ENCODE results near the gene CA12.
"Not testable (repeated sequence)": the region's sequence is repeated elsewhere in the genome, so short reads cannot be mapped to it uniquely, and the experiment has no call there.

Gene CA12

GRCh38 chr15:63381301-63382204 is at the start of gene CA12:
TSS of gene CA12 (minus strand) at chr15:63381846. CDS start at chr15:63381720, 126 bp downstream.
- in situ Hi-C loops (cut with HindIII; ENCODE audit: low pct_unique_long_range_greater_than_20kb, low sequenced_read_pairs) = no loop called here
- TF ChIP-seq JUND (IDR thresholded peaks at IDR 0.05; ENCODE audit: low read depth) = no peak
- peak; percentile 54 to 94 for DNase-seq (ENCODE audit: low read depth in 1 of 2, low spot score in 1 of 2)

DNA sequence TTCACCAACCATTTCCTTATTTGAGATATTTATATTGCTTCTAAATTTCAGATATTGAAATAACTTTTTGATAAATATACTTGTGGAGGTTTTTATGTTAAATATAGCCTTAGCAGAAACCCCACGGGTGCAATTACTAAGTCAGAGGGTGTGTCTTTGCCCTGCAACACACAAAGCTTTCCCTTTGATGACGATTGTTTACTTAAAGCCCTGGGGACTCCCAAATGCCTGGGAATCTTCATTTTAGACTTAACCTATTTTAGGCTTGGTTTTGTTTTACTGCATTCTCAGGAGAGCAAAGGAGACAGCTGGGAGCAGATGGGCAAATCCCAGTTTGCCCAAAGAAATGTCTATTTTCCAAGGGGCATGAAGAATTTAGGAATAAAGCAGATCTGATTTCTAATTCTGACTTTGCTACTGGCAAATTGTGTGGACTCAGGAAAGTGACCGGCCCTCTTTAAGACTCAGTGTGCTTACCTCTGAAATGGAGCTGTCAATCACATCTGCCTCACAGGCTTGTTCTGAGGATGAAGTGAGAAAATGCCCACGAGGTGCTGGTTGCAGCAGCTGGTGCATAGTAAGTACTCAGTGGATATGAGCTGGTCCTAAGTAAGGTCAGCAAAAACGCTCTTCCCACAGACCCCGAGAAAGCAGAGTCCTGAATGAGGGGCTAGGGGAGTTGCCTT is 49.3 kb upstream of the CA12 start:
- in situ Hi-C loops (cut with HindIII; ENCODE audit: low pct_unique_long_range_greater_than_20kb, low sequenced_read_pairs) = no loop called here
- no peak for TF ChIP-seq JUND (IDR thresholded peaks at IDR 0.05; ENCODE audit: low read depth)
- DNase-seq (ENCODE audit: low read depth in 1 of 2, low spot score in 1 of 2) = no peak

- in situ Hi-C loops (cut with HindIII; ENCODE audit: low pct_unique_long_range_greater_than_20kb, low sequenced_read_pairs) = no loop called here
- no peak for TF ChIP-seq JUND (IDR thresholded peaks at IDR 0.05; ENCODE audit: low read depth)
- no peak for DNase-seq (ENCODE audit: low read depth in 1 of 2, low spot score in 1 of 2)
Measured at GRCh38 chr15:63426552-63426951, 44.9 kb upstream of the CA12 start.

DNA sequence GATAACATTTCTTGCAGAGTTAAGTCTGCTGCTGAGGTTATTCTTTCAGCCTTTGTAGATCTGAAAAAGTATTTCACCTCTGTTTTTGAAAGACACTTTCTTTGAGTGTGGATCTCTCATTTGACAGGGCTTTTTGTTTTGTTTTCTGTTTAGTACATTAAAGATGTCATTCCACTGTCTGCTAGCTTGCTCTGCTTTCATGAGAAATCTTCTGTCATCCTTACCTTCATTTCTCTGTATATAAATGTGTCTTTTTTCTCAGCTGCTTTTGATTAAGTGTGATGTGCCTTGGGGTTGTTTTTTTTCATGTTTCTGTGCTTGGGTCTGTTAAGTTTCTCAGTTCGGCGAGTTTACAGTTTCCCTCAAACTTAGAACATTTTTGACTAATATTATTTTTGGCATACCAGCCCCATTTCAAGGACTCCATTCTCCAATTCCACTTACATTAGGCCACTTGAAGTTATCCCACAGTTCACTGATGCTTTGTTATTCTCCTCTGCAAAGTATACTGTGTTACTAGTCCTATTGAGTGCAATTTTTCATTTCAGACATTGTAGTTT is 43.9 kb upstream of the CA12 start:
- DNase-seq (ENCODE audit: low read depth in 1 of 2, low spot score in 1 of 2) = no peak
- in situ Hi-C loops (cut with HindIII; ENCODE audit: low pct_unique_long_range_greater_than_20kb, low sequenced_read_pairs) = no loop called here
- TF ChIP-seq JUND (IDR thresholded peaks at IDR 0.05; ENCODE audit: low read depth) = no peak

GRCh38 chr15:63422891-63423590 is 41.4 kb upstream of the CA12 start:
- TF ChIP-seq JUND (IDR thresholded peaks at IDR 0.05; ENCODE audit: low read depth) = no peak
- in situ Hi-C loops (cut with HindIII; ENCODE audit: low pct_unique_long_range_greater_than_20kb, low sequenced_read_pairs) = no loop called here
- DNase-seq (ENCODE audit: low read depth in 1 of 2, low spot score in 1 of 2) = no peak

DNA sequence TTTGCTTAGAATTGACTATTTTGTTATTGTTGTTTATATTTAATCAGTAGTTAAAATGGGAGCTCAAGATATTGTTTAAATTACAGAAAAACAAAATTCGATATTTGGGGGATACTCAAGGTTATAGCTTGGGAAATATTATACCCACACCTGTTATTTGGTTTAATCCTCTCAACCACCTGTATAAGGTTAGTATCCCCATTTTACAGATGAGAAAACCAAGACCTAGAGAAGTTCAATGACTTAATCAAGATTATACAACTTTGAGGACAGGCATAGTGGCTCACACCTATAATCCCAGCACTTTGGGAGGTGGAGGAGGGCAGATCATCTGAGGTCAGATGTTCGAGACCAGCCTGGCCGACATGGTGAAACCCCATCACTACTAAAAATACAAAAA is 39.8 kb upstream of the CA12 start:
- DNase-seq (ENCODE audit: low read depth in 1 of 2, low spot score in 1 of 2) = no peak
- TF ChIP-seq JUND (IDR thresholded peaks at IDR 0.05; ENCODE audit: low read depth) = no peak
- in situ Hi-C loops (cut with HindIII; ENCODE audit: low pct_unique_long_range_greater_than_20kb, low sequenced_read_pairs) = no loop called here

DNA sequence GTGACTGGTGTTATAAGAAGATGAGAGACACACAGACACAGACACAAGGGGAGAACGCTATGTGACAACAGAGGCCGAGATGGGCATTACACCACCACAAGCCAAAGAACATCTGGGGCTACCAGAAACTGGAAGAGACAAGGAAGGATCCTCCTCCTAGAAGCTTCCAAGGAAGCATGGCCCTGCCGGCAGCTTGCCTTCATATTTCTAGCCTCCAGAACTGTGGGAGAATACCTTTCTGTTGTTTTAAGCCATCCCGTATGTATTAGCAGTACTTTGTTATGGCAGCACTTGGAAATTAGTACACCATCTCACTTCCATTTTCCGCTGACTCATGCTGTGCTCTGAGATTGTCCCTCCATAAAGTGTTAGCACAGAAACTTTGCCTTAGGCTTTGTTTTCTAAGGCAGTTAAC is 38.7 kb upstream of the CA12 start:
- no peak for TF ChIP-seq JUND (IDR thresholded peaks at IDR 0.05; ENCODE audit: low read depth)
- in situ Hi-C loops (cut with HindIII; ENCODE audit: low pct_unique_long_range_greater_than_20kb, low sequenced_read_pairs) = no loop called here
- DNase-seq (ENCODE audit: low read depth in 1 of 2, low spot score in 1 of 2) = peak in 1 of 2 experiments; percentile 56

DNA sequence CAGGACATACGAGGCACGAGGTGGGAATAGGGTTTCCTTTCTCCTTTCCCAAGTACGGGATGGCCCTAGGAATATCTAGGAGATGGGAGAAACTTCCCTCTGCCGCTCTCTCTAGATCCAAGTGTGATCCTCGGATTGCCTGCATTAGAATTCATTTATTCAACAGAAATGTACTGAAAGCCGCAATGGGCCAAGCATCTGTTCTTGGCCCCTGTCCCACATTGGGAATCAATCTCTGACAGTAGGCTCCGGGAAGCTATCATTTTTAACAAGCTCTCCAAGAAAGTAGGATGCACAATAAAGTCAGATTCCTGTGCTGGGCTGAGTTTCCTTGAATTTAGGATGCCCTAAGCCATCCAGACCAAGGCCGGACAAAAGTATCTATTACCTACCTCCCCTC is 37.2 kb upstream of the CA12 start:
- no peak for DNase-seq (ENCODE audit: low read depth in 1 of 2, low spot score in 1 of 2)
- TF ChIP-seq JUND (IDR thresholded peaks at IDR 0.05; ENCODE audit: low read depth) = no peak
- in situ Hi-C loops (cut with HindIII; ENCODE audit: low pct_unique_long_range_greater_than_20kb, low sequenced_read_pairs) = no loop called here

DNA sequence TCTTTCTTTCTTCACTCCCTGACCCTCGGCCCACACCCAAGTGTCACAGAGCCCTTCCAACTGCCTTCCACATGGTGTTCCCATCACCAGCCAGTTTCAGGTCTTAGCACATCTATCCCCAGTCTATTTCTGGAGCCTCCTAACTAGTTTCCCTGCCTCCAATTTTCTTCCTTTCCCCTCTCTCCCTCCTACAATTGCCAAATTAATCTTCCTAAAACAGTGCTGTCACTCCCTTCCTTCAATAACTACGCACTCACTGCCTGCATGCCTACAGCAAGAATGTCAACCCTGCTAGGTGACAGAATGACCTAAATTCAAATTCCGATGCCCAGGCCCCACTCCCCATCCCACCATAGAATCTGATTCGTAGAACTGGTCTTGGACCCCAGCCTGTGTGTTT is 36.1 kb upstream of the CA12 start:
- no peak for TF ChIP-seq JUND (IDR thresholded peaks at IDR 0.05; ENCODE audit: low read depth)
- no peak for DNase-seq (ENCODE audit: low read depth in 1 of 2, low spot score in 1 of 2)
- in situ Hi-C loops (cut with HindIII; ENCODE audit: low pct_unique_long_range_greater_than_20kb, low sequenced_read_pairs) = no loop called here

DNA sequence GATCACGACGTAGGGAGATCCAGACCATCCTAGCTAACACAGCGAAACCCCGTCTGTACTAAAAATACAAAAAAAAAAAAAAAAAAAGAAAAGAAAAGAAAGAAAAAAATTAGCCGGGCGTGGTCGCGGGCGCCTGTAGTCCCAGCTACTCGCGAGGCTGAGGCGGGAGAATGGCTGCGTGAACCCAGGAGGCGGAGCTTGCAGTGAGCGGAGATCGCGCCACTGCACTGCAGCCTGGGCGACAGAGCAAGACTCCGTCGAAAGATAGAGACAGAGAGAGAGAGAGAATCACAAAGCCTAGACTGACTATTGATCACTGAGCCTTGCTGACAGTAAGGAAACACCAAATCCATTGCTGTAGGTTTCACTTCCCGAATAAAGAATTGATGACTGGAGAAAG is 35.6 kb upstream of the CA12 start:
- in situ Hi-C loops (cut with HindIII; ENCODE audit: low pct_unique_long_range_greater_than_20kb, low sequenced_read_pairs); DNase-seq (ENCODE audit: low read depth in 1 of 2, low spot score in 1 of 2): not testable (repeated sequence)

DNA sequence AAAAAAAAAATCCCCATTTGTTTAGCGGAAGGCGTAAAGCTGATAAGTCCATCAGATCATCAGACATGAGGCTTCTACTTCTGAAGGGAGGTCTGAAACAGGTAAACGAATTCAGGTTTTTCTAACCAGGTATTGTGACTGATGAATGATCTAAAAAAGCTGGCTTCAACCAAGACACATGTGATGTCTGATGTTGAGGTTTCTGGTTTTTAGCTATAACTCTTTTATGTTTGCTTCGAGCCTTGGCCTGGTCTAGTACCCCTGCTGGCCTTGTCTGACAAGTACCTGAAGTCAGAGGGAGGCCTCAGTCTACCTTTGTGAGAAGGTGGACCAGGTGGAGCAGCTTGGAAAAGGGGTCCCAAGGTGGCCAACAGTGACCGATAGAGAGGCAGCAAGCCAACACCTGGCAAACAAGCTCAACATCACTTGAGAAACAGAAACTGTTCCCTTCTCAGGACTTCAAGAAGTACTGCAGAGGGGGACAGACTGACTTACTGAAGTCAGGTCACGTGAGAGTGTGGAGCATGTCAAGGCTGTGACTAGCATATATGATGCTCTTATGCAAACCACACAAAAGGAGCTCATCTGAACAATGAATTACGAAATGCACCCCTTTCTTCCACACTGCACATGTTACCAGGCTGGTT is 33.0 kb upstream of the CA12 start:
- in situ Hi-C loops (cut with HindIII; ENCODE audit: low pct_unique_long_range_greater_than_20kb, low sequenced_read_pairs) = no loop called here
- no peak for TF ChIP-seq JUND (IDR thresholded peaks at IDR 0.05; ENCODE audit: low read depth)
- DNase-seq (ENCODE audit: low read depth in 1 of 2, low spot score in 1 of 2) = no peak

DNA sequence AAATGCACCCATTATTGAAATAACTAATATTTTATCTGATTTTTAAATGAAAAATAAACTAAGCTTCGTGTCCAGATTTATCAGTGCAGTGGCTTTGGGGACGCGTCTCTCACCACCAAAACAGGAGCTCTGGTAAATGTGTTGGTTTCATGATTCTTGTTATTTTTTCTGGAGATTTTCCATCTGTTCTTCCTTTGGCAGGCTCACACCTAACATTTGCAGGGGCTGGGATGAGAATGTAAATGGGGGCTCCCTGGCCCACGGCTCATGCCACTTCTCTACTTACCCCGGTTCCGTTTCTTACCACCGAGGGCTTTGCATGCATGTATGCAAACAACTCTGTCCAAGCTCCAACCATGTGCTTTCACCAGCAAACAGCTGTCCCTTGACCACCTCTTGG is 30.9 kb upstream of the CA12 start:
- no peak for DNase-seq (ENCODE audit: low read depth in 1 of 2, low spot score in 1 of 2)
- in situ Hi-C loops (cut with HindIII; ENCODE audit: low pct_unique_long_range_greater_than_20kb, low sequenced_read_pairs) = no loop called here
- no peak for TF ChIP-seq JUND (IDR thresholded peaks at IDR 0.05; ENCODE audit: low read depth)
